Measurements from ENCODE around the gene DAPL1.
"Not testable (repeated sequence)": the region's sequence is repeated elsewhere in the genome, so short reads cannot be mapped to it uniquely, and the experiment has no call there.

The DAPL1 gene

GRCh38 chr2:158823486-158824237 lies 28.5 kb downstream of the DAPL1 start:
- no peak for FAIRE-seq

- FAIRE-seq: no peak
These were observed 29.9 kb downstream of the DAPL1 start for GRCh38 chr2:158825021-158825420.

- FAIRE-seq: no peak
These were observed 31.8 kb downstream of the DAPL1 start for GRCh38 chr2:158826965-158827364.

GRCh38 chr2:158828378-158829164 lies 33.5 kb downstream of the DAPL1 start:
- FAIRE-seq: peak; percentile 95

GRCh38 chr2:158829167-158829566 lies 34.0 kb downstream of the DAPL1 start:
- FAIRE-seq: no peak

GRCh38 chr2:158830201-158830600 lies 35.1 kb downstream of the DAPL1 start:
- FAIRE-seq: no peak

GRCh38 chr2:158835431-158835830 lies 40.3 kb downstream of the DAPL1 start:
- FAIRE-seq: no peak

GRCh38 chr2:158837645-158838044 lies 42.5 kb downstream of the DAPL1 start:
- no peak for FAIRE-seq

- FAIRE-seq: no peak
These were observed 46.7 kb downstream of the DAPL1 start for GRCh38 chr2:158841850-158842249.

GRCh38 chr2:158845444-158845843 lies 50.3 kb downstream of the DAPL1 start:
- no peak for FAIRE-seq

GRCh38 chr2:158845859-158846258 lies 50.7 kb downstream of the DAPL1 start:
- FAIRE-seq: no peak

GRCh38 chr2:158847526-158847925 lies 52.4 kb downstream of the DAPL1 start:
- not testable (repeated sequence) for FAIRE-seq

GRCh38 chr2:158848031-158848970 lies 53.2 kb downstream of the DAPL1 start:
- FAIRE-seq: not testable (repeated sequence)

GRCh38 chr2:158860179-158860578 lies 65.1 kb downstream of the DAPL1 start:
- FAIRE-seq: not testable (repeated sequence)

- FAIRE-seq: not testable (repeated sequence)
These were observed 66.5 kb downstream of the DAPL1 start for GRCh38 chr2:158861626-158862025.

- not testable (repeated sequence) for FAIRE-seq
These were observed 70.4 kb downstream of the DAPL1 start for GRCh38 chr2:158865469-158865868.
